HK-2 (cell line): Measurements from ENCODE around the gene MAN1A2.
"Not testable (repeated sequence)": the region's sequence is repeated elsewhere in the genome, so short reads cannot be mapped to it uniquely, and the experiment has no call there.

Source experiments
- DNase-seq: peaks from one replicate; pipeline ENCODE4 v3.0.0-alpha.2; 2018; ENCODE audit not compliant: unreplicated experiment

MAN1A2 gene

GRCh38 chr1:117398957-117399356 lies 31.7 kb downstream of the MAN1A2 start:
- no peak for DNase-seq

- DNase-seq = no peak
Measured at GRCh38 chr1:117401761-117402160, 34.5 kb downstream of the MAN1A2 start.

- DNase-seq = no peak
Measured at GRCh38 chr1:117403597-117403996, 36.3 kb downstream of the MAN1A2 start.

GRCh38 chr1:117405042-117405441 lies 37.8 kb downstream of the MAN1A2 start:
- DNase-seq = no peak

GRCh38 chr1:117412472-117412871 lies 45.2 kb downstream of the MAN1A2 start:
- DNase-seq = no peak

- DNase-seq = no peak
Measured at GRCh38 chr1:117413412-117413811, 46.2 kb downstream of the MAN1A2 start.

- no peak for DNase-seq
Measured at GRCh38 chr1:117414943-117415342, 47.7 kb downstream of the MAN1A2 start.

GRCh38 chr1:117416004-117416403 lies 48.8 kb downstream of the MAN1A2 start:
- DNase-seq = no peak

GRCh38 chr1:117416546-117417125 lies 49.4 kb downstream of the MAN1A2 start:
- DNase-seq = no peak

GRCh38 chr1:117425050-117425734 lies 57.9 kb downstream of the MAN1A2 start:
- no peak for DNase-seq

GRCh38 chr1:117427297-117427696 lies 60.0 kb downstream of the MAN1A2 start:
- DNase-seq = no peak

GRCh38 chr1:117433943-117434342 lies 66.7 kb downstream of the MAN1A2 start:
- no peak for DNase-seq

GRCh38 chr1:117436513-117436912 lies 69.3 kb downstream of the MAN1A2 start:
- DNase-seq = no peak

GRCh38 chr1:117447661-117448060 lies 80.4 kb downstream of the MAN1A2 start:
- no peak for DNase-seq

- DNase-seq = no peak
Measured at GRCh38 chr1:117452216-117452615, 85.0 kb downstream of the MAN1A2 start.

- DNase-seq = no peak
Measured at GRCh38 chr1:117453958-117454357, 86.7 kb downstream of the MAN1A2 start.

- DNase-seq = not testable (repeated sequence)
Measured at GRCh38 chr1:117458410-117458809, 91.2 kb downstream of the MAN1A2 start.

- no peak for DNase-seq
Measured at GRCh38 chr1:117466761-117467160, 99.5 kb downstream of the MAN1A2 start.

- no peak for DNase-seq
Measured at GRCh38 chr1:117467336-117467735, 100.1 kb downstream of the MAN1A2 start.

- DNase-seq = no peak
Measured at GRCh38 chr1:117473063-117473462, 105.8 kb downstream of the MAN1A2 start.

- DNase-seq = not testable (repeated sequence)
Measured at GRCh38 chr1:117475495-117475894, 108.2 kb downstream of the MAN1A2 start.

- DNase-seq = no peak
Measured at GRCh38 chr1:117479086-117479485, 111.8 kb downstream of the MAN1A2 start.

- DNase-seq = no peak
Measured at GRCh38 chr1:117481410-117481809, 114.2 kb downstream of the MAN1A2 start.

- DNase-seq = no peak
Measured at GRCh38 chr1:117493906-117494305, 126.7 kb downstream of the MAN1A2 start.
